GM12873 (cell line): ENCODE data around the gene MAGI1.

Experiments used
- TF ChIP-seq, protein P1 (sequence below): IDR thresholded peaks from 2 replicates; pipeline ENCODE4 v1.5.1; 2012; ENCODE audit warnings: low read depth, mild to moderate bottlenecking, moderate library complexity, low read length, control low read depth; ENCODE audit not compliant: insufficient read depth; ENCODE audit errors: missing control alignments

The MAGI1 gene

DNA sequence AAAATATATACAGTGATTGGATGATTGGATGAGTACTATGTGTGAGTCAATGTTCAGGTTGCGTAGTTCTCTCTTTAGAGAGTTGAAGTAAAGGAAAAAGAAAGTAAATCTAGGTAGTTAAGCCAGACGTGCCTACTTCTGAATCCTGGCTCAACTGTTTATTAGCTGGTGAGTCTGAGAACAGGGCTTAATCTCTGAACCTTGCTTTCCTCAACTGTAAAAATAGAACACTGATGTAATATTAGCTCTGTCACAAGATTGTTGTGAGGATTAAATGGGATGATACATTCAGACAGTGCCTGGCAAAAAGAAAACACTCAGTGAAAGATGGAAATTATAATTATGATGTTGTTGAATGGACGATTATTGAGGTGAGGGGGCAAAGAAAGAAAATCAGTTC is 413.4 kb downstream of the MAGI1 start:
- TF ChIP-seq, protein P1, sequence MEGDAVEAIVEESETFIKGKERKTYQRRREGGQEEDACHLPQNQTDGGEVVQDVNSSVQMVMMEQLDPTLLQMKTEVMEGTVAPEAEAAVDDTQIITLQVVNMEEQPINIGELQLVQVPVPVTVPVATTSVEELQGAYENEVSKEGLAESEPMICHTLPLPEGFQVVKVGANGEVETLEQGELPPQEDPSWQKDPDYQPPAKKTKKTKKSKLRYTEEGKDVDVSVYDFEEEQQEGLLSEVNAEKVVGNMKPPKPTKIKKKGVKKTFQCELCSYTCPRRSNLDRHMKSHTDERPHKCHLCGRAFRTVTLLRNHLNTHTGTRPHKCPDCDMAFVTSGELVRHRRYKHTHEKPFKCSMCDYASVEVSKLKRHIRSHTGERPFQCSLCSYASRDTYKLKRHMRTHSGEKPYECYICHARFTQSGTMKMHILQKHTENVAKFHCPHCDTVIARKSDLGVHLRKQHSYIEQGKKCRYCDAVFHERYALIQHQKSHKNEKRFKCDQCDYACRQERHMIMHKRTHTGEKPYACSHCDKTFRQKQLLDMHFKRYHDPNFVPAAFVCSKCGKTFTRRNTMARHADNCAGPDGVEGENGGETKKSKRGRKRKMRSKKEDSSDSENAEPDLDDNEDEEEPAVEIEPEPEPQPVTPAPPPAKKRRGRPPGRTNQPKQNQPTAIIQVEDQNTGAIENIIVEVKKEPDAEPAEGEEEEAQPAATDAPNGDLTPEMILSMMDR = no peak

DNA sequence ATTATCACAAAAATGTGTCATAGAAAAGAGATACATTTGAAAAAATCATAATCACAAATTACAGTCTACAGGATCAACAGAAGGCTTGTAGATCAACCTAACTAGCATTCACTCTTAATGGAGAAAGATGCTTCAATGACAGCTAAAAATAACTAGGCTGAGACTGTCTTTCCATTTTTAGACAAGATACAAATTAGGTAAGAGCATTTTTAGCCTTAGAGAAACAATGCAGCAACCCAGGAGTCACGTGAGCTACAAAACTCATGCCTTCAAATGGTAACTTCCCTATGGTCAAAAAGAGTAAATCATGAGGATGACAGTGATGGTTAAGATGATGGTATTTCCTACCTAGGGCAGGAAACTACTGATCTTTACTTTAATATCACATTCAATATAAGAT is 415.4 kb downstream of the MAGI1 start:
- TF ChIP-seq, protein P1 = no peak

DNA sequence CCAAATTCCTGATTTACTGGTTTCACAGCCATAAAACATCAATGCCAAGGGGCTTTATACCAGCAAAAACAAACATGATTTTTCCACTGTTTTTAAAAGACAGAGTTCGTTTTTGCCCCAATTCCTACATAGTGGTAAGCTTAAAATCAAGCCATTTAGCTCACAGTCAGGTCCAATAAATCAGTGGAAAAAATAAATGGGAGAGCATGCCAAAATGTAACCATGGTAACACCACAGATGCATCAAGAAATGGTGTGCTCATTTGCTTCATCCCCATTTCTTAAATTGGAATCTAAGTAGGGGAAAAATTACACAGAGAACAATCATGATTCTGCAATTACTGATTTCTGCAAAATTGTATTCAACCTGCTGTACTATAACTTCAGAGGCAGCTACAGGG is 418.8 kb downstream of the MAGI1 start:
- TF ChIP-seq, protein P1 = no peak

DNA sequence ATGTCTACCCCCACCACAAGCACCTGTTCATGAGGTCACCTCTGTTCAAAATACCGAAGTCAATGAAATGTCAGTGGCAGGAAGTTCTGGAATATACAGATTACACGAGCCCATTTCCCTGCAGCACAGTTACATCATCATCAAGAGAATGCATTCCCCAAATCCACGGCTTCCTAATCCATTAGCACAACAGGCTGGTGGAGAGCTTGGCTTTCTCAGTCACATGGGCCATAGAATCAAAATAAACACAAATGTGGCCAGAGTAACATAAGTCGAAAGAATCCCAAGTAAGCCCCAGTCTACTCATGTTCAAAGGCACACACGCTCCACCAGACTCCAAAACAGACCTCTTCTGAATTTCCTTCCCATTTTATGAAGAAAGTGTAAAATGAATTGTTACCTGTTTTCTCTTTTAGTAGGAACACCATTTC is 419.3 kb downstream of the MAGI1 start:
- TF ChIP-seq, protein P1 = no peak

DNA sequence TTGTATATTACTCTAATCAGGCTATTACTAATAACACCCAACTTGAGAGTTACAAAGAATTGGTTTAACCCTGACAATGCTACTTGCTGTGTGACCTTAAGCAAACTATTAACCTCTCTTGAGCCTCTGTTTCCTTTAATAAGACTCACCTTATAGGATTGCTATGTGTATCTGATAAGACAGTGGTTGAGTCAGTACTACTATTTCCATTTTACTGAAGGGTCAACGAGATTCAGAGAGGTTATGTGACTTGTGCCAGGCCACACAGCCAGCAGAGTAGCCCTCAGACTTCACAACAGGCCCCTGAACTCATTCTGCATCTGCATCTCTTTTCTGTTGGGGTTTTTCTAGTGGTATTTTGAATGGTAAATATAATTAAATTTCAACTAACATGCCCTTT is 420.1 kb downstream of the MAGI1 start:
- TF ChIP-seq, protein P1 = no peak

DNA sequence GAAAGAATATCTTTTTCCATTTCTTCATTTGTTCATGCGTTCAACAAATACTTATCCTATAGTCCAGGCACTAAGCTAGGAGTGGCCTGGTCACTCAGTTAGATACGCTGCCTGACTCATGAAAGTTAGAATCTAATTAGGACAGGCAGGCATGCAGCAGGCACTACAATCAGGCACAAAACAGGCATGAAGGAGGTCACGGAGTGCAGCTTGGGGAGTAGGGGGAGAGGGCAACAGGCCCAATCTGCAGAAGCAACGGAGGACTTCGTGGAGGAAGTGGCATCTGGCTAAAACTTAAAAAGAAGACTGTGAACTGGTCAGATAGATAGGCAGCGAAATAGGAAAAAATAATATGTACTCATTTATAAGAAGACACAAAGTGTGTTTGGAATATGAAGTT is 420.9 kb downstream of the MAGI1 start:
- TF ChIP-seq, protein P1 = no peak

DNA sequence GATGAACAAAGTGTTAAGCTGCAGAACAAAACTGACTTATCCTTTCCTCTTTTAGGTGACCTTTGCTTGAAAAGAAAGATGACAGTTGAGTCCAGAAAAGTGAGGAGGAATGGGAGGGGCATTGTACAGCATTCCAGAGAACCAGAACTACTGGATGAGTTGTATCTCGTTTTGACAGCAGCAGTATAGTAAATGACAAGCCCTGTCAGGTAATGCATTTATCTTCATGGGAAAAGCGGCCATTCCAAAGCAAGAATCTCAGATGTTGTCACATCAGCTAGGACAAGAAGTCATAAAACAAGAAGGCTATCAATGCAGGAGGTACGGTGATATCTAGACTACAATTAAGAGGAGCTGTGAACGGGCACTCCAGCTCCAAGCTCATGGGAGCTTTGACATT is 421.5 kb downstream of the MAGI1 start:
- TF ChIP-seq, protein P1 = no peak
